Heart right ventricle (tissue), 16 donors: ENCODE data around the gene AAK1. TPM values are rescaled to one million over a fixed set of nuclear protein-coding genes. Genes with fewer than 3 reads are reported as not detected.

Experiments used
- ATAC-seq, 8 donors: fragments of 200-7000 bp; cut with Tn5 transposase; one replicate each; pipeline ENCODE4 v1.9.1; 2020; ENCODE audit warnings: mild to moderate bottlenecking in 8 of 8, moderate library complexity in 8 of 8, moderate number of reproducible peaks in 1 of 8
- DNase-seq, 2 donors: peaks; one replicate each; pipeline ENCODE4 v3.0.0-alpha.2; 2020
- H3K27ac ChIP-seq, 10 donors: fragments of 200-600 bp; sonication (generic) in 2 of 10; one replicate each; pipeline versions ENCODE4 v1.5.0 to v1.8.0; 2020 to 2022; ENCODE audit warnings: mild to moderate bottlenecking in 3 of 10
- H3K27me3 ChIP-seq, 7 donors: fragments of 200-600 bp; one replicate each; pipeline ENCODE4 v1.8.0; 2021 to 2022; ENCODE audit warnings: mild to moderate bottlenecking in 2 of 7
- H3K36me3 ChIP-seq, 9 donors: fragments of 200-600 bp; sonication (generic) in 1 of 9; one replicate each; pipeline versions ENCODE4 v1.5.0 to v1.8.0; 2020 to 2022; ENCODE audit warnings: mild to moderate bottlenecking in 2 of 9
- H3K4me1 ChIP-seq, 9 donors: fragments of 200-600 bp; sonication (generic) in 1 of 9; one replicate each; pipeline versions ENCODE4 v1.5.0 to v1.8.0; 2020 to 2022; ENCODE audit warnings: mild to moderate bottlenecking in 4 of 9
- H3K4me3 ChIP-seq, 10 donors: fragments of 200-600 bp; sonication (generic) in 2 of 10; one replicate each; pipeline versions ENCODE4 v1.5.0 to v1.8.0; 2020 to 2022; ENCODE audit warnings: mild to moderate bottlenecking in 7 of 10, moderate library complexity in 2 of 10
- H3K9me3 ChIP-seq, 11 donors: fragments of 200-600 bp in 10 of 11; sonication (generic) in 2 of 11; one replicate each; pipeline versions ENCODE4 v1.5.0 to v1.8.0; 2013 to 2022; ENCODE audit warnings: mild to moderate bottlenecking in 2 of 11, control low read depth in 1 of 11, moderate library complexity in 1 of 11
- WGBS, 2 donors: extraction: QIAGEN DNeasy Blood & Tissue Kit; methylation state at CpG; one replicate each; pipeline ENCODE4 v1.1.7; 2013; ENCODE audit warnings: inconsistent platforms in 1 of 2; 5-methylcytosine and 5-hydroxymethylcytosine counted together
- intact Hi-C, 10 donors: fragments of 100-400 bp; cut with DNase I; formaldehyde crosslinking; loops; one replicate each; pipeline versions ENCODE4 v1.11.1 to v1.14.2; 2022
- polyA plus RNA-seq, 2 donors: library from polyadenylated mRNA; stranded (reverse); fragments of 200-250 nt; gene quantifications; one replicate each; pipeline ENCODE4 v1.2.3, GENCODE V29; 2013
- total RNA-seq, 10 donors: library from RNA; stranded (reverse); fragmentation: NEBNext Ultra II Directional in 3 of 10; extraction: Animal tissue kit (Norgen Biotek cat#: 25700) in 3 of 10; gene quantifications; one replicate each; pipeline versions ENCODE4 v1.2.1 to v1.2.4, GENCODE V29; 2021 to 2023
- TF ChIP-seq, protein P1 (sequence below), 9 donors: fragments of 200-600 bp; sonication (generic) in 2 of 9; IDR thresholded peaks; one replicate each; pipeline versions ENCODE4 v1.5.0 to v1.8.0; 2021 to 2022; ENCODE audit warnings: antibody characterized with exemption in 9 of 9, mild to moderate bottlenecking in 5 of 9, moderate library complexity in 1 of 9
- donor health status: Arrhythmogenic right ventricular cardiomyopathy.
- donor health status: ischemic (EF 13 %, LVEDD 7.1; RV severe dilation, severe dysfunction).
- donor health status: healthy with polysubstance abuse.
- donor health status: DM: no; HTN: yes; CAD: no.
- donor health status: DM: no; HTN: no; CAD: no.
- donor health status: ischemic (EF 25% LVEDD 6.9; RV normal size, moderate dysfunction).
- donor health status: ischemic (EF 25% LVEDD 5.7; RV mildly dilated, moderate dysfunction).
- donor health status: healthy.
- donor health status: DM: yes; HTN: yes; CAD: no.
- donor health status: Ischemic cardiomyopathy.
- donor health status: ischemic (EF 35%, LVEDD 5.7; RV mildly dilated, moderate dysfunction).
- donor health status: nonischemic (EF 11% LVEDD 7.7; RV severe dilation, severe dysfunction).
- donor health status: DM: yes; HTN: yes; CAD: no.
- donor health status: PGD.
- donor health status: ischemic (EF 29% LVEDD 5.4; RV normal size, mild dysfunction).
- donor health status: nonischemic (EF 23%, LVEDD 6.1; RV moderate dilation, normal function).

The AAK1 gene
- total and polyA plus RNA-seq, 12 donors: 10.1 to 148 (median 116) TPM

DNA sequence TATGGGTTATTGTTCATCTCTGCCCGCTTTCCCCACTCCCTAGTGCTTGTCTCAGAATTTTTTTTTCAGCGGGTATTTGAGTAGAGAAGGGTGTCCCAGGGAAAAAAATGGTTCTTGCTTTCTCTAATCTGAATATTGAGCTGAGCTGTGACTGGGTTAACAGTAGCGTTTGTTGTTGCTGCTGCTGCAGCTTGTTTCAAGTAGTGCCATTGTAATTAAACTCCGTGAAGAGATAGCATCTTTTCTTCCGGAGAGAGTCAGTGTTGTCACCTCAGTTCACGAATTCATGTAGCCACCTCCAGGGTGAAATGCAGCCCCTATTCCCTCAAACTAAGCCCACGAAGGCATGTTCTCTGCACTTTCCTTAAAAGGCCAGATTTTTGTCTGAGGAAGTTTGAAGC lies 1.5 kb upstream of the AAK1 start:
- intact Hi-C loops: loop anchor here in 5 of 10 donors (5.0 to 10.0 kb wide), 4 partner anchors 37 to 80 kb away; no protein-coding TSS in a partner anchor
- 7 to 8% methylated on average over 7 of the region's 7 CpGs for WGBS, 2 donors
- H3K27ac ChIP-seq: peak overlapping the region in 9 of 10 donors; percentile 93 to 99 (median 98)
- ATAC-seq (no peak), DNase-seq (no peak)
- H3K4me3 ChIP-seq: peak overlapping the region; percentile 77 to 99 (median 92)
- H3K4me1 ChIP-seq: peaks cover 0 to 54% (median 35%) of the 10 kb centered on the region in 9 donors
- TF ChIP-seq, protein P1, sequence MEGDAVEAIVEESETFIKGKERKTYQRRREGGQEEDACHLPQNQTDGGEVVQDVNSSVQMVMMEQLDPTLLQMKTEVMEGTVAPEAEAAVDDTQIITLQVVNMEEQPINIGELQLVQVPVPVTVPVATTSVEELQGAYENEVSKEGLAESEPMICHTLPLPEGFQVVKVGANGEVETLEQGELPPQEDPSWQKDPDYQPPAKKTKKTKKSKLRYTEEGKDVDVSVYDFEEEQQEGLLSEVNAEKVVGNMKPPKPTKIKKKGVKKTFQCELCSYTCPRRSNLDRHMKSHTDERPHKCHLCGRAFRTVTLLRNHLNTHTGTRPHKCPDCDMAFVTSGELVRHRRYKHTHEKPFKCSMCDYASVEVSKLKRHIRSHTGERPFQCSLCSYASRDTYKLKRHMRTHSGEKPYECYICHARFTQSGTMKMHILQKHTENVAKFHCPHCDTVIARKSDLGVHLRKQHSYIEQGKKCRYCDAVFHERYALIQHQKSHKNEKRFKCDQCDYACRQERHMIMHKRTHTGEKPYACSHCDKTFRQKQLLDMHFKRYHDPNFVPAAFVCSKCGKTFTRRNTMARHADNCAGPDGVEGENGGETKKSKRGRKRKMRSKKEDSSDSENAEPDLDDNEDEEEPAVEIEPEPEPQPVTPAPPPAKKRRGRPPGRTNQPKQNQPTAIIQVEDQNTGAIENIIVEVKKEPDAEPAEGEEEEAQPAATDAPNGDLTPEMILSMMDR (IDR thresholded peaks at IDR 0.05): no peak
- no peaks in the 10 kb centered on the region for H3K27me3 ChIP-seq
- no peaks in the 10 kb centered on the region for H3K36me3 ChIP-seq
- no peaks in the 10 kb centered on the region for H3K9me3 ChIP-seq

DNA sequence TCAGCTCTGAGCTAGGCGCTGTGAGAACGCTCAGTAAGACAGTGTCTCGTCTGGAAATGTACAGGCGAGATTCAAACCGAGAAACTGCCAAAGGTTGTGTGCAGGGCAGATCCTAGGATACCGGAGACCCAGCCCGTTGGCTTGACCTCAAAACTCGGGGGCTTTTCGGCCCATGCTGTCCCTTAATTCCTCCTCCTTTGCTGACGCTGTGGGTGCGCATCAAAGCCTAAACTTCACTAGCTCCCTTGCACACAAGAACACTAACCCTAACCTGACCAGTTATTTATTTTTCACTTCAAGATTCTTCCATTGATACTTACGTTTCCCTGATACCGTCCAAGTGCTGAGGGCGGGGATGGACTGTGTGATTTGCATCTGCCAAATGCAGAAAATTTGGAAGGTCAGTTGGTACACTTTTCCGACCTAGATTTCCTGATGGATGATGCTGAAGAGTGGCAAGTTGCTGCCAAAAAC lies 1.0 kb upstream of the AAK1 start:
- 1% methylated on average over 15 of the region's 15 CpGs for WGBS, 2 donors
- Histone ChIP-seq H3K9me3 (no peaks in the 10 kb centered on the region), H3K27ac (peak overlapping the region; percentile 90 to 99 (median 98)), H3K36me3 (no peaks in the 10 kb centered on the region), H3K4me3 (peak overlapping the region; percentile 77 to 99 (median 92)), H3K4me1 (peaks cover 0 to 57% (median 38%) of the 10 kb centered on the region in 9 donors), H3K27me3 (no peaks in the 10 kb centered on the region)
- ATAC-seq: peak in 4 of 8 donors; percentile 0 to 27 (median 11)
- intact Hi-C loops: loop anchor here (5.0 to 10.0 kb wide), 8 partner anchors 33 to 82 kb away; no protein-coding TSS in a partner anchor
- DNase-seq: peak in 1 of 2 donors; percentile 19
- TF ChIP-seq, protein P1 (IDR thresholded peaks at IDR 0.05): no peak

DNA sequence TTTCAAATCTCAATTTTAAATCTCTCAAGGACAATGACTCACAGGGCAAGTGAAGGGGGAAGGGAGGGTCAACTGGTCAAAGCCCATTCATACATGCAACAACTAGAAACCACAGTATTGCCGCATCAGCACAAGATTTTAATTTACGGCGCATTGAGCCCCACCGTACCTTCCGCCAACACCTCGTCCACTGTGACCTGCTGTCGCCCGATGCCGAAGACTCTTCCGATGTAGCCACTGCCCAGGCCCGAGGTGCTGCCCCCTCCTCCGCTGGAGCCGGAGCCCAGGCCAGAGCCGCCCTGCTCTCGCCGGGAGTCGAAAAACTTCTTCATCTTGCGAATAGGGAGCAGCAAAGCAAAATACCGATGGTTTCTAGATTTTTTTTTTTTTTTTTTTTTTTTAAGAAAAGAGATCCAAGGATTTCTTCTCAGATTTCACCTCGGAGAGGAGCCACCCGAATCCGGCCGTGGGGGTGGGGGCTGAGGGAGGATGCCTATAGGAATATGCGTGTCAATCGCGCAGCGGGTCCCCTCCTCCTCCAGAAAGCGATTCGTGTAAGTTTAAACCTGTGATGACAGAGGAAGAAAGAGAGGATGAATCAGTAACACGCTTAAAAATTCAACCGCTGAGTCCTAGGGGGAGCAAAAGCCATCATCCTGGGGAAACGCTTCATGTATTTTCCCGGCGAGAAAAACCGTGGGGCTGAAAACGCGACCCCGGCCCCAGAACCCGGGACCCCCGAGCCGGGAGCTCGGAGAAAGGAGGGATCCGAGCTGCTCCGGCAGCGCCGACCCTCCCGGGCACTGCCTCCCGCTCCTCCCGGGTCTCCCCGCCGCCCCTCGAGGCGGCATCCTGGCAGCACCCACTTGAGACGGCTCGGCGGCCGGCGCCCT lies 584 bp downstream of the AAK1 start:
- H3K27ac ChIP-seq: peak overlapping the region; percentile 90 to 99 (median 98)
- peaks cover 0 to under 1% (median 0%) of the 10 kb centered on the region in 9 donors for H3K36me3 ChIP-seq
- TF ChIP-seq, protein P1 (IDR thresholded peaks at IDR 0.05): no peak
- WGBS, 2 donors: 0 to 1% methylated on average over 58 of the region's 58 CpGs
- H3K4me1 ChIP-seq: peaks cover 0 to 69% (median 54%) of the 10 kb centered on the region in 9 donors
- DNase-seq: peak; percentile 48 to 53
- peak; percentile 7 to 51 (median 26) for ATAC-seq
- H3K4me3 ChIP-seq: peak overlapping the region; percentile 77 to 99 (median 92)
- no peaks in the 10 kb centered on the region for H3K27me3 ChIP-seq
- intact Hi-C loops: loop anchor here (5.0 to 10.0 kb wide), 8 partner anchors 34 to 81 kb away; no protein-coding TSS in a partner anchor
- H3K9me3 ChIP-seq: no peaks in the 10 kb centered on the region
